Measurements from ENCODE around the gene DMC1.

DMC1 gene

GRCh38 chr22:38567531-38568285, 2.3 kb downstream of the DMC1 start:
- no peak for DNase-seq

- no peak for DNase-seq
These were observed 3.1 kb downstream of the DMC1 start for GRCh38 chr22:38566726-38567504.

- no peak for DNase-seq
These were observed 4.5 kb downstream of the DMC1 start for GRCh38 chr22:38565441-38565840.

- no peak for DNase-seq
These were observed 5.3 kb downstream of the DMC1 start for GRCh38 chr22:38564669-38565068.

- no peak for DNase-seq
These were observed 15.7 kb downstream of the DMC1 start for GRCh38 chr22:38554281-38554680.

- DNase-seq: no peak
These were observed 20.7 kb downstream of the DMC1 start for GRCh38 chr22:38549101-38549894.

- no peak for DNase-seq
These were observed 29.3 kb downstream of the DMC1 start for GRCh38 chr22:38540701-38541100.

- no peak for DNase-seq
These were observed 38.6 kb downstream of the DMC1 start for GRCh38 chr22:38531251-38531938.

- no peak for DNase-seq
These were observed 45.6 kb downstream of the DMC1 start for GRCh38 chr22:38524429-38524828.

GRCh38 chr22:38523479-38523878, 46.5 kb downstream of the DMC1 start:
- DNase-seq: no peak

GRCh38 chr22:38523029-38523428, 47.0 kb downstream of the DMC1 start:
- no peak for DNase-seq

- DNase-seq: peak in 9 of 56 donors; percentile 11 to 66 (median 30)
These were observed 50.3 kb downstream of the DMC1 start for GRCh38 chr22:38519453-38520250.

- no peak for DNase-seq
These were observed 51.4 kb downstream of the DMC1 start for GRCh38 chr22:38518620-38519019.

- DNase-seq: no peak
These were observed 56.9 kb downstream of the DMC1 start for GRCh38 chr22:38513063-38513462.

- DNase-seq: no peak
These were observed 59.5 kb downstream of the DMC1 start for GRCh38 chr22:38510416-38510970.

- DNase-seq: peak; percentile 72 to 99 (median 94)
These were observed 63.6 kb downstream of the DMC1 start, which contains the start of gene DDX17 for GRCh38 chr22:38506118-38506962. DDX17 (minus strand) TSS chr22:38506311.

GRCh38 chr22:38505541-38506117, 64.4 kb downstream of the DMC1 start:
- peak in 51 of 56 donors; percentile 24 to 97 (median 78) for DNase-seq

GRCh38 chr22:38504731-38505540, 65.0 kb downstream of the DMC1 start:
- DNase-seq: peak in 4 of 56 donors; percentile 1 to 9 (median 6)
